Measurements from ENCODE around the gene PTPN21.

Gene PTPN21

GRCh38 chr14:88478931-88479330 is 75.9 kb downstream of the PTPN21 start:
- no peak overlapping the region for H3K4me3 ChIP-seq (ENCODE audit: low read depth, low read length)
- TF ChIP-seq CTCF (IDR thresholded peaks at IDR 0.05; ENCODE audit: low read depth, low read length): no peak
- DNase-seq (ENCODE audit: low read depth, low spot score): no peak
- in situ Hi-C loops (cut with HindIII; ENCODE audit: low sequenced_read_pairs): no loop called here

GRCh38 chr14:88477513-88478250 is 77.1 kb downstream of the PTPN21 start:
- DNase-seq (ENCODE audit: low read depth, low spot score): no peak
- no peak for TF ChIP-seq CTCF (IDR thresholded peaks at IDR 0.05; ENCODE audit: low read depth, low read length)
- no peak overlapping the region for H3K4me3 ChIP-seq (ENCODE audit: low read depth, low read length)
- in situ Hi-C loops (cut with HindIII; ENCODE audit: low sequenced_read_pairs): no loop called here

GRCh38 chr14:88476825-88477224 is 78.0 kb downstream of the PTPN21 start:
- DNase-seq (ENCODE audit: low read depth, low spot score): no peak
- H3K4me3 ChIP-seq (ENCODE audit: low read depth, low read length): no peak overlapping the region
- no peak for TF ChIP-seq CTCF (IDR thresholded peaks at IDR 0.05; ENCODE audit: low read depth, low read length)
- in situ Hi-C loops (cut with HindIII; ENCODE audit: low sequenced_read_pairs): no loop called here

- no peak for DNase-seq (ENCODE audit: low read depth, low spot score)
- TF ChIP-seq CTCF (IDR thresholded peaks at IDR 0.05; ENCODE audit: low read depth, low read length): no peak
- no peak overlapping the region for H3K4me3 ChIP-seq (ENCODE audit: low read depth, low read length)
- in situ Hi-C loops (cut with HindIII; ENCODE audit: low sequenced_read_pairs): no loop called here
Observed at GRCh38 chr14:88476214-88476774, 78.5 kb downstream of the PTPN21 start.

- no peak overlapping the region for H3K4me3 ChIP-seq (ENCODE audit: low read depth, low read length)
- in situ Hi-C loops (cut with HindIII; ENCODE audit: low sequenced_read_pairs): no loop called here
- TF ChIP-seq CTCF (IDR thresholded peaks at IDR 0.05; ENCODE audit: low read depth, low read length): no peak
- no peak for DNase-seq (ENCODE audit: low read depth, low spot score)
Observed at GRCh38 chr14:88473791-88474190, 81.0 kb downstream of the PTPN21 start.

- H3K4me3 ChIP-seq (ENCODE audit: low read depth, low read length): no peak overlapping the region
- TF ChIP-seq CTCF (IDR thresholded peaks at IDR 0.05; ENCODE audit: low read depth, low read length): no peak
- in situ Hi-C loops (cut with HindIII; ENCODE audit: low sequenced_read_pairs): no loop called here
- DNase-seq (ENCODE audit: low read depth, low spot score): peak; percentile 38
Observed at GRCh38 chr14:88470542-88471440, 84.0 kb downstream of the PTPN21 start.

All from astrocyte of the spinal cord (primary cell).